ENCODE data around the gene ATG2B.

ATG2B gene

GRCh38 chr14:96320605-96321004 lies 42.5 kb downstream of the ATG2B start:
- no peaks in the 10 kb centered on the region for H3K27me3 ChIP-seq (ENCODE audit: insufficient read depth, low read depth, severe bottlenecking)
- H3K4me3 ChIP-seq (ENCODE audit: low read depth, low read length): no peak overlapping the region
- DNase-seq: no peak
- H3K27ac ChIP-seq: no peak overlapping the region
- H3K9me3 ChIP-seq (ENCODE audit: severe bottlenecking): no peaks in the 10 kb centered on the region
- TF ChIP-seq, protein P1, sequence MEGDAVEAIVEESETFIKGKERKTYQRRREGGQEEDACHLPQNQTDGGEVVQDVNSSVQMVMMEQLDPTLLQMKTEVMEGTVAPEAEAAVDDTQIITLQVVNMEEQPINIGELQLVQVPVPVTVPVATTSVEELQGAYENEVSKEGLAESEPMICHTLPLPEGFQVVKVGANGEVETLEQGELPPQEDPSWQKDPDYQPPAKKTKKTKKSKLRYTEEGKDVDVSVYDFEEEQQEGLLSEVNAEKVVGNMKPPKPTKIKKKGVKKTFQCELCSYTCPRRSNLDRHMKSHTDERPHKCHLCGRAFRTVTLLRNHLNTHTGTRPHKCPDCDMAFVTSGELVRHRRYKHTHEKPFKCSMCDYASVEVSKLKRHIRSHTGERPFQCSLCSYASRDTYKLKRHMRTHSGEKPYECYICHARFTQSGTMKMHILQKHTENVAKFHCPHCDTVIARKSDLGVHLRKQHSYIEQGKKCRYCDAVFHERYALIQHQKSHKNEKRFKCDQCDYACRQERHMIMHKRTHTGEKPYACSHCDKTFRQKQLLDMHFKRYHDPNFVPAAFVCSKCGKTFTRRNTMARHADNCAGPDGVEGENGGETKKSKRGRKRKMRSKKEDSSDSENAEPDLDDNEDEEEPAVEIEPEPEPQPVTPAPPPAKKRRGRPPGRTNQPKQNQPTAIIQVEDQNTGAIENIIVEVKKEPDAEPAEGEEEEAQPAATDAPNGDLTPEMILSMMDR (IDR thresholded peaks at IDR 0.05; ENCODE audit: low read depth, low read length): no peak
- peaks cover 14% of the 10 kb centered on the region; the same call in 1 of the 2 replicates for H3K36me3 ChIP-seq

- Histone ChIP-seq H3K9me3 (ENCODE audit: severe bottlenecking) (no peaks in the 10 kb centered on the region), H3K36me3 (peaks cover 21% of the 10 kb centered on the region), H3K27ac (no peak overlapping the region), H3K27me3 (ENCODE audit: insufficient read depth, low read depth, severe bottlenecking) (no peaks in the 10 kb centered on the region), H3K4me3 (ENCODE audit: low read depth, low read length) (no peak overlapping the region)
- DNase-seq: no peak
- TF ChIP-seq, protein P1 (IDR thresholded peaks at IDR 0.05; ENCODE audit: low read depth, low read length): no peak
These were observed 44.3 kb downstream of the ATG2B start for GRCh38 chr14:96318836-96319235.

- no peaks in the 10 kb centered on the region for H3K9me3 ChIP-seq (ENCODE audit: severe bottlenecking)
- peaks cover 26% of the 10 kb centered on the region for H3K36me3 ChIP-seq
- TF ChIP-seq, protein P1 (IDR thresholded peaks at IDR 0.05; ENCODE audit: low read depth, low read length): no peak
- H3K27me3 ChIP-seq (ENCODE audit: insufficient read depth, low read depth, severe bottlenecking): no peaks in the 10 kb centered on the region
- DNase-seq: no peak
- H3K4me3 ChIP-seq (ENCODE audit: low read depth, low read length): no peak overlapping the region
- no peak overlapping the region for H3K27ac ChIP-seq
These were observed 47.1 kb downstream of the ATG2B start for GRCh38 chr14:96316087-96316486.

DNA sequence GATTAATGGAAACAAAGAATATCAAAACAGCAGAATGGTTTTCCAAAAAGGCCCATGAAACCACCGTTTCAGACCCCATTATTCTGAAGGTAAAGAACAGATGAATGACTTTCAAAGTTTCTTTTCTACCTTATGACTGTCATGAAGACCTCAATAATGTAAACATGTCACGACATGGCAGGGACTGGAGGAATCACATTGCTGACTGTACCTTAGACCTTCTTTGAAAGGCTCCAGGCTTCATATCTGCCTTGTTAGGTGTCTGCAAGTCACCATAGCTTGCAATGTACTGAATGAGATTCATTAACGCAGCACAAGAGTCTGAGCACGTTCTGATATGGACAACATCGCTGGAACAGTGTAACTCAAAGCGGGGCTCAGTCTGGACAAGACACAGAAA lies 52.2 kb downstream of the ATG2B start:
- Histone ChIP-seq H3K27me3 (ENCODE audit: insufficient read depth, low read depth, severe bottlenecking) (no peaks in the 10 kb centered on the region), H3K36me3 (peaks cover 31% of the 10 kb centered on the region), H3K9me3 (ENCODE audit: severe bottlenecking) (no peaks in the 10 kb centered on the region), H3K4me3 (ENCODE audit: low read depth, low read length) (no peak overlapping the region), H3K27ac (no peak overlapping the region)
- TF ChIP-seq, protein P1 (IDR thresholded peaks at IDR 0.05; ENCODE audit: low read depth, low read length): no peak
- DNase-seq: no peak

DNA sequence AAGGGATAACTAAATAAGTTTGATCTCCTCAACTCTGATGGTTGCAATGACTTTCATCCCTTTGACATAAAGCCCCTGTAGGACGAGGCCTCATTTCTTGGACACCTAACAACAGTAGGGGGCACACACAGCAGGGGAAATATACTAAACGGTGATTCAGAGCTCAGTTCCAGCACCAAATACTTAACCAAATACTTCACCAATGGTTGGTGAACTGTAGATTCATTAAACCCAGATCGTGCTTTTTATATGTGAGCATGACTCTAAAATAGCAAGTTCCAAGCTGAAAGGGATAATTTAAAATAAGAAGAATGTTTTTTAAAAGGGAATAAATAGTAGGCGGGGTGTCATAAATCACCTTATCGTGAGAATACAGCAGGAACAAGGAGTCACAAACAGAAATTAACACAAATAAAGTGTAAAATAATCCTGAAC lies 53.2 kb downstream of the ATG2B start:
- H3K36me3 ChIP-seq: peaks cover 26% of the 10 kb centered on the region
- no peaks in the 10 kb centered on the region for H3K27me3 ChIP-seq (ENCODE audit: insufficient read depth, low read depth, severe bottlenecking)
- no peak overlapping the region for H3K27ac ChIP-seq
- peak; percentile 9 for DNase-seq
- no peaks in the 10 kb centered on the region for H3K9me3 ChIP-seq (ENCODE audit: severe bottlenecking)
- TF ChIP-seq, protein P1 (IDR thresholded peaks at IDR 0.05; ENCODE audit: low read depth, low read length): no peak
- H3K4me3 ChIP-seq (ENCODE audit: low read depth, low read length): no peak overlapping the region

GRCh38 chr14:96309133-96309895 lies 53.8 kb downstream of the ATG2B start:
- no peak overlapping the region for H3K4me3 ChIP-seq (ENCODE audit: low read depth, low read length)
- H3K9me3 ChIP-seq (ENCODE audit: severe bottlenecking): no peaks in the 10 kb centered on the region
- DNase-seq: no peak
- no peaks in the 10 kb centered on the region for H3K27me3 ChIP-seq (ENCODE audit: insufficient read depth, low read depth, severe bottlenecking)
- peaks cover 23% of the 10 kb centered on the region for H3K36me3 ChIP-seq
- TF ChIP-seq, protein P1 (IDR thresholded peaks at IDR 0.05; ENCODE audit: low read depth, low read length): no peak
- H3K27ac ChIP-seq: no peak overlapping the region

Measured in WERI-Rb-1 (cell line).